Esophagus muscularis mucosa (tissue), 4 donors: ENCODE results near the gene DIO3. TPM values are rescaled to one million over a fixed set of nuclear protein-coding genes. Genes with fewer than 3 reads are reported as not detected.

Source experiments
- DNase-seq: peaks from one replicate; pipeline ENCODE4 v3.0.0-alpha.2; 2017; ENCODE audit errors: extremely low spot score
- H3K27ac ChIP-seq, 4 donors: fragments of 200-600 bp; sonication (generic); replicated peaks in 1 of 4; 1 replicate in 3 of 4; 2 replicates in 1 of 4; pipeline ENCODE4 v1.5.1; 2016 to 2019; ENCODE audit warnings: mild to moderate bottlenecking in 1 of 4
- H3K27me3 ChIP-seq, 4 donors: fragments of 200-600 bp; sonication (generic); one replicate each; pipeline versions ENCODE4 v1.5.1 to v1.6.0; 2016 to 2019
- H3K36me3 ChIP-seq, 4 donors: fragments of 200-600 bp; sonication (generic); one replicate each; pipeline ENCODE4 v1.5.1; 2016 to 2019
- H3K4me1 ChIP-seq, 4 donors: fragments of 200-600 bp; sonication (generic); one replicate each; pipeline ENCODE4 v1.5.1; 2016 to 2019
- H3K4me3 ChIP-seq, 4 donors: fragments of 200-600 bp; sonication (generic); 1 replicate in 2 of 4; 2 replicates in 2 of 4; pipeline ENCODE4 v1.5.1; 2016 to 2019; ENCODE audit warnings: mild to moderate bottlenecking in 4 of 4, moderate library complexity in 1 of 4
- H3K9me3 ChIP-seq, 4 donors: fragments of 200-600 bp; sonication (generic); 1 replicate in 3 of 4; 2 replicates in 1 of 4; pipeline ENCODE4 v1.5.1; 2016 to 2019
- CTCF ChIP-seq, 3 experiments: fragments of 200-600 bp in 2 of 3; fragments of 450-650 bp in 1 of 3; sonication (generic) in 2 of 3; IDR thresholded peaks; one replicate each; pipeline ENCODE4 v1.5.1; 2017 to 2019; ENCODE audit warnings: antibody characterized with exemption in 3 of 3, mild to moderate bottlenecking in 2 of 3, moderate library complexity in 1 of 3
- EP300 ChIP-seq: sonication (generic); formaldehyde crosslinking; IDR thresholded peaks from one replicate; pipeline ENCODE4 v1.6.1; 2017; ENCODE audit warnings: antibody characterized with exemption
- POLR2A ChIP-seq: fragments of 450-650 bp; IDR thresholded peaks from one replicate; pipeline ENCODE4 v1.6.1; 2017; ENCODE audit warnings: antibody characterized with exemption, moderate library complexity, mild to moderate bottlenecking, low read depth
- POLR2AphosphoS5 ChIP-seq, 2 donors: sonication (generic); formaldehyde crosslinking; IDR thresholded peaks; one replicate each; pipeline ENCODE4 v1.6.1; 2017; ENCODE audit warnings: antibody characterized with exemption in 2 of 2
- WGBS: methylation state at CpG from one replicate; pipeline ENCODE4 v1.1.5; 2018; 5-methylcytosine and 5-hydroxymethylcytosine counted together
- intact Hi-C: fragments of 100-400 bp; cut with DNase I; formaldehyde crosslinking; loops from one replicate; pipeline ENCODE4 v1.15.1; 2023
- total RNA-seq, 4 donors: library from RNA; depleted of rRNA; stranded (reverse); fragments of >200 nt; gene quantifications; one replicate each; pipeline versions ENCODE4 v1.1.0 to v1.2.1, GENCODE V29; 2016

Gene DIO3
- total RNA-seq, 4 donors from 2014 or later: 0.99 to 1.7 (median 1.2) TPM

- TF ChIP-seq POLR2A (no peak), EP300 (no peak), CTCF (IDR thresholded peaks at IDR 0.05) (no peak), POLR2AphosphoS5 (IDR thresholded peaks at IDR 0.05) (no peak)
- intact Hi-C loops: no loop called here
- WGBS: 90% methylated on average over 11 of the region's 17 CpGs
- no peak for DNase-seq
- Histone ChIP-seq H3K4me3 (no peak overlapping the region), H3K9me3 (no peaks in the 10 kb centered on the region), H3K27ac (no peak overlapping the region), H3K36me3 (no peaks in the 10 kb centered on the region), H3K4me1 (no peaks in the 10 kb centered on the region), H3K27me3 (peaks cover 0 to 32% (median 0%) of the 10 kb centered on the region in 4 donors)
These were observed 25.5 kb downstream of the DIO3 start for GRCh38 chr14:101586531-101587430.

GRCh38 chr14:101587441-101587911, 26.2 kb downstream of the DIO3 start:
- TF ChIP-seq EP300 (no peak), POLR2AphosphoS5 (IDR thresholded peaks at IDR 0.05) (no peak), POLR2A (no peak), CTCF (IDR thresholded peaks at IDR 0.05) (no peak)
- Histone ChIP-seq H3K27me3 (peaks cover 0 to 30% (median 0%) of the 10 kb centered on the region in 4 donors), H3K27ac (no peak overlapping the region), H3K4me3 (no peak overlapping the region), H3K36me3 (no peaks in the 10 kb centered on the region), H3K4me1 (no peaks in the 10 kb centered on the region), H3K9me3 (no peaks in the 10 kb centered on the region)
- intact Hi-C loops: no loop called here
- 94% methylated on average over 29 of the region's 29 CpGs for WGBS
- no peak for DNase-seq

- no peak overlapping the region for H3K4me3 ChIP-seq
- intact Hi-C loops: no loop called here
- WGBS: 77% methylated on average over 16 of the region's 17 CpGs
- H3K9me3 ChIP-seq: no peaks in the 10 kb centered on the region
- no peaks in the 10 kb centered on the region for H3K4me1 ChIP-seq
- no peaks in the 10 kb centered on the region for H3K36me3 ChIP-seq
- no peak for TF ChIP-seq CTCF (IDR thresholded peaks at IDR 0.05)
- TF ChIP-seq POLR2AphosphoS5 (IDR thresholded peaks at IDR 0.05): no peak
- no peak for TF ChIP-seq POLR2A
- TF ChIP-seq EP300: no peak
- H3K27me3 ChIP-seq: peaks cover 0 to 24% (median 0%) of the 10 kb centered on the region in 4 donors
- no peak overlapping the region for H3K27ac ChIP-seq
- no peak for DNase-seq
These were observed 27.1 kb downstream of the DIO3 start for GRCh38 chr14:101588286-101588975.

GRCh38 chr14:101588990-101589389, 27.7 kb downstream of the DIO3 start:
- DNase-seq: no peak
- 67% methylated on average over 3 of the region's 6 CpGs for WGBS
- intact Hi-C loops: no loop called here

More at GRCh38 chr14:101588990-101589389, 27.7 kb downstream of the DIO3 start:
- H3K36me3 ChIP-seq: no peaks in the 10 kb centered on the region
- H3K27ac ChIP-seq: no peak overlapping the region
- H3K27me3 ChIP-seq: peaks cover 0 to 20% (median 0%) of the 10 kb centered on the region in 4 donors
- no peak overlapping the region for H3K4me3 ChIP-seq
- H3K9me3 ChIP-seq: no peaks in the 10 kb centered on the region
- no peaks in the 10 kb centered on the region for H3K4me1 ChIP-seq
- TF ChIP-seq EP300: no peak
- no peak for TF ChIP-seq CTCF (IDR thresholded peaks at IDR 0.05)
- TF ChIP-seq POLR2AphosphoS5 (IDR thresholded peaks at IDR 0.05): no peak
- TF ChIP-seq POLR2A: no peak
